HG03575 (cell line): ENCODE data around the gene ACTL6B.
"Not testable (repeated sequence)": the region's sequence is repeated elsewhere in the genome, so short reads cannot be mapped to it uniquely, and the experiment has no call there.

Experiments
- ATAC-seq: cut with Tn5 transposase; IDR thresholded peaks from one replicate; pipeline ENCODE4 v1.9.1; 2021; ENCODE audit not compliant: unreplicated experiment, insufficient number of reproducible peaks, low FRiP score; ENCODE audit errors: extremely low read depth

Gene ACTL6B

GRCh38 chr7:100655908-100656674 is at the start of gene ACTL6B:
ACTL6B (minus strand) TSS chr7:100656448; CDS start chr7:100656354, 94 bp downstream.
- no peak for ATAC-seq

- ATAC-seq: peak; percentile 28
Measured at GRCh38 chr7:100705320-100705752, 49.1 kb upstream of the ACTL6B start.

- ATAC-seq: not testable (repeated sequence)
Measured at GRCh38 chr7:100701089-100701488, 44.8 kb upstream of the ACTL6B start.

- ATAC-seq: no peak
Measured at GRCh38 chr7:100699018-100699417, 42.8 kb upstream of the ACTL6B start.

- no peak for ATAC-seq
Measured at GRCh38 chr7:100696123-100696521, 39.9 kb upstream of the ACTL6B start.

GRCh38 chr7:100694098-100694745 is 38.0 kb upstream of the ACTL6B start, which contains the start of gene GIGYF1:
GIGYF1 (minus strand) TSS chr7:100694250; CDS start chr7:100688238, 6,012 bp downstream.
- ATAC-seq: no peak

- no peak for ATAC-seq
Measured at GRCh38 chr7:100693312-100694097, 37.3 kb upstream of the ACTL6B start.

- ATAC-seq: no peak
Measured at GRCh38 chr7:100692578-100692961, 36.3 kb upstream of the ACTL6B start.

GRCh38 chr7:100691676-100692577 is 35.7 kb upstream of the ACTL6B start:
- ATAC-seq: no peak

- ATAC-seq: no peak
Measured at GRCh38 chr7:100689230-100690135, 33.2 kb upstream of the ACTL6B start.

GRCh38 chr7:100688326-100688860 is 32.1 kb upstream of the ACTL6B start:
- ATAC-seq: no peak

- no peak for ATAC-seq
Measured at GRCh38 chr7:100687751-100688300, 31.6 kb upstream of the ACTL6B start.

- ATAC-seq: no peak
Measured at GRCh38 chr7:100687261-100687660, 31.0 kb upstream of the ACTL6B start.

GRCh38 chr7:100686822-100687211 is 30.6 kb upstream of the ACTL6B start:
- ATAC-seq: no peak

- no peak for ATAC-seq
Measured at GRCh38 chr7:100686201-100686821, 30.1 kb upstream of the ACTL6B start.

GRCh38 chr7:100685631-100686145 is 29.4 kb upstream of the ACTL6B start:
- ATAC-seq: no peak
